SK-N-SH (cell line): ENCODE data around the gene BOD1L1.

Source experiments
- CHD2 ChIP-seq: fragments of 150-350 bp; IDR thresholded peaks from 2 replicates; pipeline ENCODE4 v1.6.1; 2018; ENCODE audit warnings: low read length; ENCODE audit not compliant: partially characterized antibody
- ELF1 ChIP-seq: IDR thresholded peaks from 2 replicates; pipeline ENCODE4 v1.4.0; 2012
- TF ChIP-seq, protein P1 (sequence below): fragments of 200-600 bp; sonication (generic); IDR thresholded peaks from 2 replicates; pipeline ENCODE4 v1.6.1; 2017; ENCODE audit warnings: antibody characterized with exemption, mild to moderate bottlenecking, moderate library complexity

GRCh38 chr4:13548059-13548983, 79.2 kb downstream of the BOD1L1 start:
- TF ChIP-seq ELF1 (no peak), CHD2 (no peak)
- TF ChIP-seq, protein P1, sequence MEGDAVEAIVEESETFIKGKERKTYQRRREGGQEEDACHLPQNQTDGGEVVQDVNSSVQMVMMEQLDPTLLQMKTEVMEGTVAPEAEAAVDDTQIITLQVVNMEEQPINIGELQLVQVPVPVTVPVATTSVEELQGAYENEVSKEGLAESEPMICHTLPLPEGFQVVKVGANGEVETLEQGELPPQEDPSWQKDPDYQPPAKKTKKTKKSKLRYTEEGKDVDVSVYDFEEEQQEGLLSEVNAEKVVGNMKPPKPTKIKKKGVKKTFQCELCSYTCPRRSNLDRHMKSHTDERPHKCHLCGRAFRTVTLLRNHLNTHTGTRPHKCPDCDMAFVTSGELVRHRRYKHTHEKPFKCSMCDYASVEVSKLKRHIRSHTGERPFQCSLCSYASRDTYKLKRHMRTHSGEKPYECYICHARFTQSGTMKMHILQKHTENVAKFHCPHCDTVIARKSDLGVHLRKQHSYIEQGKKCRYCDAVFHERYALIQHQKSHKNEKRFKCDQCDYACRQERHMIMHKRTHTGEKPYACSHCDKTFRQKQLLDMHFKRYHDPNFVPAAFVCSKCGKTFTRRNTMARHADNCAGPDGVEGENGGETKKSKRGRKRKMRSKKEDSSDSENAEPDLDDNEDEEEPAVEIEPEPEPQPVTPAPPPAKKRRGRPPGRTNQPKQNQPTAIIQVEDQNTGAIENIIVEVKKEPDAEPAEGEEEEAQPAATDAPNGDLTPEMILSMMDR = no peak
